ENCODE measurements around the gene SRD5A2. TPM values are rescaled to one million over a fixed set of nuclear protein-coding genes. Genes with fewer than 3 reads are reported as not detected.

SRD5A2 gene
- total RNA-seq, 1 experiment from 2014 or later = not detected

DNA sequence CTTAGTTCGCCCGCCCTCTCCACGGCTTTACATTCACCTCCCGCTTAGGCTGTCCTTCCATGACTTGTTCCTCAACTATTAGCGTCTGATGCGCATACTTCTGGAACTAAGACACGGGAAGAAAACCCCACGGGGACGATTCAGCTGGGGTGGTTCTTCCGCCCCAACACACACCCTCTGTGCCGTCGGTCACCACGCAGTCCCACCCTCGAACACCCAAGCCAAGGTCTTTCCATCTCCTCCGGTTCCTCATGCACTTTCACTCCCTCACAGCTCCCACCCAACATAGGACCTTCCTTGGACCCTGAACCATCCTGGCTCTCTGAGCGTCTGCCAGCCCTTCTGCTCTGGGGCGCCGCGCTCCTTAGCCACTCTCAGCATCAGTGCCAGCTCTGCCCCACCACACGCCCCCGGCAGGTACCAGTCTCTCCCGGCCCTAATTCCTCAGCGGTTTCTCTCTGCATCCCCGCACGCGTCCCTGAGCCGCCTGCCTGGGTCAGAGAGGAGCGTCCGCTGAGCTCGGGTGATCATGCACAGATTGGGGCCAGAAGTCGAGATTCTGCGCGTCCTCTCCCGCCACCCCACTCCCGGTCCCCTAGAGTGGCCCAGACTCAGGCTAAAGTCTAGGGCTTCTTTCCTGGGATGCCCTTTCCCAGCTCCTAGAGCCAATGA is 522 bp upstream of the SRD5A2 start:
- intact Hi-C loops (cut with micrococcal nuclease) = no loop called here
- BruUV-seq (replicated peaks) = no TSS peak

More for the DNA sequence above, 522 bp upstream of the SRD5A2 start:
- Histone ChIP-seq H2AFZ (ENCODE audit: low read depth, low read length, poor library complexity, severe bottlenecking) (no peak overlapping the region), H3K4me2 (ENCODE audit: low read length) (no peak overlapping the region), H3K4me1 (ENCODE audit: control insufficient read depth in 1 of 2, insufficient read depth in 2 of 2, low read length in 2 of 2) (no peaks in the 10 kb centered on the region), H3K79me2 (ENCODE audit: insufficient read depth, low read length) (no peaks in the 10 kb centered on the region), H3K36me3 (ENCODE audit: control insufficient read depth in 1 of 2, insufficient read depth in 2 of 2, low read length in 2 of 2) (no peaks in the 10 kb centered on the region), H3K9me3 (ENCODE audit: control insufficient read depth in 1 of 2, insufficient read depth in 1 of 2, low read depth in 1 of 2, low read length in 2 of 2) (no peaks in the 10 kb centered on the region), H3K4me3 (replicated peaks in 1 of 2; ENCODE audit: low read depth in 1 of 2, low read length in 2 of 2) (no peak overlapping the region), H3K27ac (ENCODE audit: low read depth, low read length) (no peak overlapping the region), H4K20me1 (ENCODE audit: insufficient read depth) (no peaks in the 10 kb centered on the region), H3K9me2 (ENCODE audit: insufficient read depth) (no peaks in the 10 kb centered on the region), H3K27me3 (ENCODE audit: insufficient read depth, low read length) (peaks cover 24% of the 10 kb centered on the region), H3K9ac (ENCODE audit: low read length) (no peak overlapping the region)
- ChIA-PET POLR2A (no interaction called here), CTCF (no interaction called here), RAD21 (ENCODE audit: low non-redundant PET in 1 of 2, low total read pairs in 2 of 2, uncharacterized antibody in 2 of 2, unreplicated experiment in 2 of 2) (no interaction called here)
- ATAC-seq (no peak), DNase-seq (ENCODE audit: low read depth, low spot score) (no peak)
- TF ChIP-seq MAX (IDR thresholded peaks at IDR 0.05) (no peak), FOSL1 (IDR thresholded peaks at IDR 0.05; ENCODE audit: low read depth) (no peak), REST (IDR thresholded peaks at IDR 0.05; ENCODE audit: low read depth) (no peak), CBX3 (IDR thresholded peaks at IDR 0.05; ENCODE audit: low read depth) (no peak), ZNF274 (IDR thresholded peaks at IDR 0.05; ENCODE audit: low read depth, low read length) (no peak), CEBPB (IDR thresholded peaks at IDR 0.05; ENCODE audit: low read depth) (no peak), SIN3A (IDR thresholded peaks at IDR 0.05; ENCODE audit: low read depth) (no peak), SRF (IDR thresholded peaks at IDR 0.05; ENCODE audit: low read depth) (no peak), SP1 (IDR thresholded peaks at IDR 0.05; ENCODE audit: low read depth) (no peak), YY1 (IDR thresholded peaks at IDR 0.05; ENCODE audit: extremely low read depth, insufficient replicate concordance, low read depth, low read length) (no peak)
- TF ChIP-seq, protein P1, sequence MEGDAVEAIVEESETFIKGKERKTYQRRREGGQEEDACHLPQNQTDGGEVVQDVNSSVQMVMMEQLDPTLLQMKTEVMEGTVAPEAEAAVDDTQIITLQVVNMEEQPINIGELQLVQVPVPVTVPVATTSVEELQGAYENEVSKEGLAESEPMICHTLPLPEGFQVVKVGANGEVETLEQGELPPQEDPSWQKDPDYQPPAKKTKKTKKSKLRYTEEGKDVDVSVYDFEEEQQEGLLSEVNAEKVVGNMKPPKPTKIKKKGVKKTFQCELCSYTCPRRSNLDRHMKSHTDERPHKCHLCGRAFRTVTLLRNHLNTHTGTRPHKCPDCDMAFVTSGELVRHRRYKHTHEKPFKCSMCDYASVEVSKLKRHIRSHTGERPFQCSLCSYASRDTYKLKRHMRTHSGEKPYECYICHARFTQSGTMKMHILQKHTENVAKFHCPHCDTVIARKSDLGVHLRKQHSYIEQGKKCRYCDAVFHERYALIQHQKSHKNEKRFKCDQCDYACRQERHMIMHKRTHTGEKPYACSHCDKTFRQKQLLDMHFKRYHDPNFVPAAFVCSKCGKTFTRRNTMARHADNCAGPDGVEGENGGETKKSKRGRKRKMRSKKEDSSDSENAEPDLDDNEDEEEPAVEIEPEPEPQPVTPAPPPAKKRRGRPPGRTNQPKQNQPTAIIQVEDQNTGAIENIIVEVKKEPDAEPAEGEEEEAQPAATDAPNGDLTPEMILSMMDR (IDR thresholded peaks at IDR 0.05 in 2 of 3, conservative IDR thresholded peaks at IDR 0.05 in 1 of 3; ENCODE audit: borderline replicate concordance in 1 of 3, insufficient read depth in 1 of 3, low read depth in 2 of 3, low read length in 2 of 3) = no peak
- TF ChIP-seq, protein P2, sequence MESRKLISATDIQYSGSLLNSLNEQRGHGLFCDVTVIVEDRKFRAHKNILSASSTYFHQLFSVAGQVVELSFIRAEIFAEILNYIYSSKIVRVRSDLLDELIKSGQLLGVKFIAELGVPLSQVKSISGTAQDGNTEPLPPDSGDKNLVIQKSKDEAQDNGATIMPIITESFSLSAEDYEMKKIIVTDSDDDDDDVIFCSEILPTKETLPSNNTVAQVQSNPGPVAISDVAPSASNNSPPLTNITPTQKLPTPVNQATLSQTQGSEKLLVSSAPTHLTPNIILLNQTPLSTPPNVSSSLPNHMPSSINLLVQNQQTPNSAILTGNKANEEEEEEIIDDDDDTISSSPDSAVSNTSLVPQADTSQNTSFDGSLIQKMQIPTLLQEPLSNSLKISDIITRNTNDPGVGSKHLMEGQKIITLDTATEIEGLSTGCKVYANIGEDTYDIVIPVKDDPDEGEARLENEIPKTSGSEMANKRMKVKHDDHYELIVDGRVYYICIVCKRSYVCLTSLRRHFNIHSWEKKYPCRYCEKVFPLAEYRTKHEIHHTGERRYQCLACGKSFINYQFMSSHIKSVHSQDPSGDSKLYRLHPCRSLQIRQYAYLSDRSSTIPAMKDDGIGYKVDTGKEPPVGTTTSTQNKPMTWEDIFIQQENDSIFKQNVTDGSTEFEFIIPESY (IDR thresholded peaks at IDR 0.05; ENCODE audit: extremely low read depth, insufficient replicate concordance, low read length) = no peak

Measured in HCT116 (cell line).